K562 (cell line): ENCODE results near the gene RNF123. TPM values are rescaled to one million over a fixed set of nuclear protein-coding genes. Genes with fewer than 3 reads are reported as not detected.

Source experiments
- ATAC-seq: fragments of 200-7000 bp; cut with Tn5 transposase; 3 replicates; pipeline ENCODE4 v1.9.1; 2020; ENCODE audit warnings: moderate library complexity
- BruUV-seq: library from RNA; stranded (reverse); fragments of 400-500 nt; replicated peaks from 2 replicates; lab custom pipeline; 2021; lab: Mats Ljungman, UMichigan
- CTCF ChIA-PET: fragments of 300-600 bp; formaldehyde crosslinking; extraction: SDS; loops from one replicate; lab custom pipeline; 2021; ENCODE audit warnings: low intra/inter-chr PET ratio; lab: Yijun Ruan, JAX
- POLR2A ChIA-PET: fragments of 300-600, 350-650 bp; sonication (Branson Sonifier 250); formaldehyde crosslinking; extraction: SDS; loops from one replicate; lab custom pipeline; 2021; ENCODE audit warnings: antibody characterized with exemption, inconsistent platforms; lab: Yijun Ruan, JAX
- DNase-seq, 4 experiments: peaks; one replicate each; pipeline versions ENCODE4 v3.0.0 to v3.0.0-alpha.2; 2011 to 2018; ENCODE audit warnings: low spot score in 3 of 4, mixed read lengths in 3 of 4; ENCODE audit errors: extremely low read depth in 1 of 4
- FAIRE-seq: peaks from 2 replicates; lab custom pipeline; 2011; peaks lifted over from hg19 to GRCh38; lab: Jason Lieb, UNC
- H2AFZ ChIP-seq: 2 replicates; pipeline ENCODE4 v1.6.0; 2011; ENCODE audit warnings: low read depth, low read length, control low read depth, inconsistent platforms
- H3K27ac ChIP-seq: fragments of 200-600 bp; 3 replicates; pipeline ENCODE4 v1.8.0; 2011; ENCODE audit warnings: low read depth, mild to moderate bottlenecking, control low read depth, inconsistent platforms, low read length, moderate library complexity, mixed read lengths; ENCODE audit errors: extremely low read depth
- H3K27me3 ChIP-seq, 2 experiments: fragments of 300-600 bp in 1 of 2; 2 replicates in 1 of 2; 3 replicates in 1 of 2; pipeline versions ENCODE4 v1.6.0 to v1.8.0; 2011; ENCODE audit warnings: inconsistent platforms in 2 of 2, low read length in 2 of 2, mild to moderate bottlenecking in 1 of 2, mixed read lengths in 1 of 2, moderate library complexity in 1 of 2; ENCODE audit not compliant: control insufficient read depth in 2 of 2, insufficient read depth in 2 of 2
- H3K36me3 ChIP-seq: fragments of 300-600 bp; 3 replicates; pipeline ENCODE4 v1.8.0; 2011; ENCODE audit warnings: mild to moderate bottlenecking, low read length, inconsistent platforms; ENCODE audit not compliant: control insufficient read depth, insufficient read depth
- H3K4me1 ChIP-seq, 2 experiments: fragments of 200-600 bp in 1 of 2; replicated peaks in 1 of 2; 2 replicates in 1 of 2; 3 replicates in 1 of 2; pipeline versions ENCODE4 v1.5.1 to v1.8.0; 2011; ENCODE audit warnings: inconsistent platforms in 2 of 2, low read length in 2 of 2, mild to moderate bottlenecking in 1 of 2, mixed read lengths in 1 of 2, moderate library complexity in 1 of 2; ENCODE audit not compliant: control insufficient read depth in 2 of 2, insufficient read depth in 2 of 2
- H3K4me2 ChIP-seq: 2 replicates; pipeline ENCODE4 v1.6.1; 2011; ENCODE audit warnings: low read length, control low read depth, inconsistent platforms, mixed read lengths; ENCODE audit not compliant: insufficient read depth
- H3K4me3 ChIP-seq: fragments of 200-600 bp; sonication (generic), shearing (Covaris generic); 2 replicates; pipeline ENCODE4 v1.5.1; 2016; ENCODE audit warnings: control low read depth, inconsistent platforms
- H3K79me2 ChIP-seq: fragments of 200-600 bp; 3 replicates; pipeline ENCODE4 v1.8.0; 2011; ENCODE audit warnings: low read length, inconsistent platforms; ENCODE audit not compliant: control insufficient read depth, insufficient read depth
- H3K9ac ChIP-seq, 2 experiments: 2 replicates each; pipeline versions ENCODE4 v1.6.0 to v1.6.1; 2011; ENCODE audit warnings: low read depth in 2 of 2, low read length in 2 of 2, control low read depth in 1 of 2, inconsistent platforms in 1 of 2, mild to moderate bottlenecking in 1 of 2, mixed read lengths in 1 of 2; ENCODE audit not compliant: insufficient read depth in 1 of 2
- H3K9me1 ChIP-seq: one replicate; pipeline ENCODE4 v1.6.0; 2011; ENCODE audit warnings: inconsistent platforms, mild to moderate bottlenecking, low read length, moderate library complexity; ENCODE audit not compliant: control insufficient read depth, insufficient read depth
- H3K9me3 ChIP-seq: replicated peaks from 2 replicates; pipeline ENCODE4 v1.5.1; 2011; ENCODE audit warnings: low read depth, low read length, inconsistent platforms; ENCODE audit not compliant: control insufficient read depth, insufficient read depth
- H4K20me1 ChIP-seq: replicated peaks from 2 replicates; pipeline ENCODE4 v1.6.1; 2011; ENCODE audit warnings: low read length, inconsistent platforms, mixed read lengths; ENCODE audit not compliant: control insufficient read depth, insufficient read depth
- MEIS2 ChIP-seq: fragments of 450-650 bp; IDR thresholded peaks from 2 replicates; pipeline ENCODE4 v1.6.1; 2014; ENCODE audit warnings: mild to moderate bottlenecking; ENCODE audit not compliant: partially characterized antibody
- RBFOX2 ChIP-seq: fragments of 200-400 bp; formaldehyde crosslinking; IDR thresholded peaks from 2 replicates; pipeline ENCODE4 v1.6.1; 2017; ENCODE audit warnings: low read depth, mild to moderate bottlenecking, low read length, moderate library complexity
- WGBS: fragments of 100-300 bp; shearing (Covaris generic); methylation state at CpG from one replicate; pipeline ENCODE4 v1.1.6; 2016; ENCODE audit warnings: low coverage, mixed read lengths; ENCODE audit not compliant: insufficient coverage; ENCODE audit errors: missing lambda C conversion rate; 5-methylcytosine and 5-hydroxymethylcytosine counted together
- in situ Hi-C: fragments of 300-500 bp; cut with MboI; formaldehyde crosslinking; loops from 4 replicates; pipeline ENCODE4 v1.15.0; 2018; ENCODE audit warnings: inconsistent platforms, mixed read lengths
- intact Hi-C: fragments of 100-400 bp; cut with micrococcal nuclease; formaldehyde crosslinking; loops from 2 replicates; pipeline ENCODE4 v1.14.2; 2022
- polyA plus RNA-seq, 8 experiments: library from polyadenylated mRNA; depleted of rRNA in 4 of 8; stranded (reverse) in 5 of 8; unstranded in 3 of 8; fragments of >200 nt; fragmentation: Nextera tagmentation in 2 of 8; fragmentation: Illumina TruSeq in 1 of 8; extraction: Ambion mirVana in 2 of 8; extraction: Trizol in 1 of 8; gene quantifications; 2 replicates each; pipeline versions ENCODE4 v1.2.1 to v1.2.3, GENCODE V29; 2011 to 2014; ENCODE audit warnings: inconsistent platforms in 1 of 8, missing spikeins in 1 of 8
- total RNA-seq, 7 experiments: library from RNA; depleted of rRNA in 6 of 7; stranded (reverse); fragments of >200 nt in 6 of 7; fragmentation: Illumina TruSeq in 2 of 7; extraction: Trizol in 2 of 7; gene quantifications; 2 replicates each; pipeline versions ENCODE4 v1.2.1 to v1.2.3, GENCODE V29; 2011 to 2021; ENCODE audit warnings: low replicate concordance in 1 of 7
- TF ChIP-seq, protein P1 (sequence below): sonication (generic); formaldehyde crosslinking; IDR thresholded peaks from 2 replicates; pipeline ENCODE4 v1.8.1; 2023; ENCODE audit warnings: mild to moderate bottlenecking, missing genetic modification reagents
- TF ChIP-seq, protein P2 (sequence below): fragments of 250-450 bp; sonication (Bioruptor Pico); IDR thresholded peaks from 2 replicates; pipeline ENCODE4 v1.5.0; 2022; ENCODE audit warnings: mild to moderate bottlenecking

RNF123 gene
- total and polyA plus RNA-seq, 9 of the 15 experiments (the other 6 are each of a cell fraction or from before 2014, with no cell fraction given), result 8.7 to 53.1 (median 17.5) TPM

DNA sequence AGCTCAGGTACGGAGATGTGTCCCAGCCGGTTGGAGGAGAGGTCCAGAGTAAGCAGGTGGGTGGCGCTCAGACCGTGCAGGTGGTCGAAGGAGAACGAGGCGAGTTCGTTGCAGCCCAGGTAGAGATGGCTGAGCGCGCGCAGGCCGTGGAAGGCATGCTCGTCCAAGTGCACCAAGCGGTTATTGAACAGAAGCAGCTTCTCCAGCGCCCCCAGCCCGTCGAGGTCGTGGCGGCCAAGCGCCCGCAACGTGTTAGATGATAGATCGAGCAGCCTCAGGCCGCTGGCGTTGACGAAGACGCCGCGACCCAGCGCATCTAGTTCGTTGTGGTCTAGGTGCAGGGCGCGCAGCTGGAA, 29.5 kb downstream of the RNF123 start:
- TF ChIP-seq RBFOX2 (peak; percentile 36; the same call in 1 of the 2 replicates), MEIS2 (no peak)
- TF ChIP-seq, protein P1, sequence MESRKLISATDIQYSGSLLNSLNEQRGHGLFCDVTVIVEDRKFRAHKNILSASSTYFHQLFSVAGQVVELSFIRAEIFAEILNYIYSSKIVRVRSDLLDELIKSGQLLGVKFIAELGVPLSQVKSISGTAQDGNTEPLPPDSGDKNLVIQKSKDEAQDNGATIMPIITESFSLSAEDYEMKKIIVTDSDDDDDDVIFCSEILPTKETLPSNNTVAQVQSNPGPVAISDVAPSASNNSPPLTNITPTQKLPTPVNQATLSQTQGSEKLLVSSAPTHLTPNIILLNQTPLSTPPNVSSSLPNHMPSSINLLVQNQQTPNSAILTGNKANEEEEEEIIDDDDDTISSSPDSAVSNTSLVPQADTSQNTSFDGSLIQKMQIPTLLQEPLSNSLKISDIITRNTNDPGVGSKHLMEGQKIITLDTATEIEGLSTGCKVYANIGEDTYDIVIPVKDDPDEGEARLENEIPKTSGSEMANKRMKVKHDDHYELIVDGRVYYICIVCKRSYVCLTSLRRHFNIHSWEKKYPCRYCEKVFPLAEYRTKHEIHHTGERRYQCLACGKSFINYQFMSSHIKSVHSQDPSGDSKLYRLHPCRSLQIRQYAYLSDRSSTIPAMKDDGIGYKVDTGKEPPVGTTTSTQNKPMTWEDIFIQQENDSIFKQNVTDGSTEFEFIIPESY (CRISPR knock-in tag), result peak; percentile 95
- TF ChIP-seq, protein P2, sequence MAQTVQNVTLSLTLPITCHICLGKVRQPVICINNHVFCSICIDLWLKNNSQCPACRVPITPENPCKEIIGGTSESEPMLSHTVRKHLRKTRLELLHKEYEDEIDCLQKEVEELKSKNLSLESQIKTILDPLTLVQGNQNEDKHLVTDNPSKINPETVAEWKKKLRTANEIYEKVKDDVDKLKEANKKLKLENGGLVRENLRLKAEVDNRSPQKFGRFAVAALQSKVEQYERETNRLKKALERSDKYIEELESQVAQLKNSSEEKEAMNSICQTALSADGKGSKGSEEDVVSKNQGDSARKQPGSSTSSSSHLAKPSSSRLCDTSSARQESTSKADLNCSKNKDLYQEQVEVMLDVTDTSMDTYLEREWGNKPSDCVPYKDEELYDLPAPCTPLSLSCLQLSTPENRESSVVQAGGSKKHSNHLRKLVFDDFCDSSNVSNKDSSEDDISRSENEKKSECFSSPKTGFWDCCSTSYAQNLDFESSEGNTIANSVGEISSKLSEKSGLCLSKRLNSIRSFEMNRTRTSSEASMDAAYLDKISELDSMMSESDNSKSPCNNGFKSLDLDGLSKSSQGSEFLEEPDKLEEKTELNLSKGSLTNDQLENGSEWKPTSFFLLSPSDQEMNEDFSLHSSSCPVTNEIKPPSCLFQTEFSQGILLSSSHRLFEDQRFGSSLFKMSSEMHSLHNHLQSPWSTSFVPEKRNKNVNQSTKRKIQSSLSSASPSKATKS, result no peak
- 0 out of 2 replicates have a peak, but pooled peaks cover 3% of the 10 kb centered on the region for H4K20me1 ChIP-seq
- intact Hi-C loops (no loop called here), in situ Hi-C loops (no loop called here)
- no peak overlapping the region for H3K9ac ChIP-seq
- ChIA-PET CTCF (interaction anchor here (1.2 kb wide), 1 partner anchor 120 kb away, joined by 4 read pairs; no protein-coding TSS in a partner anchor), POLR2A (no interaction called here)
- H3K9me3 ChIP-seq, result no peaks in the 10 kb centered on the region
- H3K4me1 ChIP-seq, result peaks cover 0 to 29% of the 10 kb centered on the region in 2 experiments; a peak in 3 of 5 replicates
- no peak for FAIRE-seq
- H3K4me3 ChIP-seq, result no peak overlapping the region
- no peak overlapping the region for H3K4me2 ChIP-seq
- H3K79me2 ChIP-seq, result peaks cover 12% of the 10 kb centered on the region
- no peak for ATAC-seq
- no TSS peak for BruUV-seq
- no peak overlapping the region for H2AFZ ChIP-seq
- no peaks in the 10 kb centered on the region for H3K27me3 ChIP-seq
- no peaks in the 10 kb centered on the region for H3K9me1 ChIP-seq
- no peak overlapping the region for H3K27ac ChIP-seq
- no peak for DNase-seq
- WGBS, result 100% methylated on average over 2 of the region's 33 CpGs
- peaks cover 61% of the 10 kb centered on the region; the same call in 2 of the 3 replicates for H3K36me3 ChIP-seq
